ENCODE data around the gene IGSF23. TPM values are rescaled to one million over a fixed set of nuclear protein-coding genes. Genes with fewer than 3 reads are reported as not detected.
A peak's percentile ranks its signal among the peaks of the same experiment; 100 is the strongest.

IGSF23 gene
- total and polyA plus RNA-seq, 2 of the 4 experiments (the other 2 are of a cell fraction): 0.27 TPM; not detected in 1

DNA sequence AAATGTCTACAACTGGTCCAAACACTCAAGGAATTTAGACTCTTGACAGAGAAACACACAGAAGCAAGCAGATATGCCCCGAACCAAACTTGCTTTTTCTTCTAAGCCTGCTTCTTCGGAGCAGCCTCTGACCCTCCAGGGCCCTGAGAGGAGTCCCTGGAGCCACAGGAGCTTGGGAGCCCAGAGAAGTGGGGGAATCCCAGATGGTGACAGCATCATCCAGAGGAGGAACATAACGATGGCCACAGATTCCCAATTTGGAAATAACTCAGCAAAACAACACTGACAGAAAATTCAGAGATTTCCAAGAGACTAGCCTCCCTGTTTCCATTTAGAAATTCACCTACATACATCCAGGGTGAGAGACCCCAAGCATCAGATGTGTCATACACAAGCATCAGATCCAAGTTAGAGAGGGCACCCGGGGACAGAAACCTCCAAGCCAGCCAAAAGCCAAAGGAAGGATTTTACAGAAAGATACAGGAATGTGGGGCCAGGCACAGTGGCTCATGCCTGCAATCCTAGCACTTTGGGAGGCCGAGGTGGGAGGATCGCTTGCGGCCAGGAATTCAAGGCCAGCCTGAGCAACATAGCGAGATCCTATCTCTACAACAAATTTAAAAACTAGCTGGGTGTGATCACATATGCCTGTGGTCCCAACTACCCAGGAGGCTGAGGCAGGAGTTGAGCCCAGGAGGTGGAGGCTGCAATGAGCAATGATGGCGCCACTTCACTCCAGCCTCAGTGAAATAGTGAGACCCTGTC, 28.3 kb downstream of the IGSF23 start (continued):
- no peak for TF ChIP-seq RFX5 (IDR thresholded peaks at IDR 0.05; ENCODE audit: low read depth, low read length)

DNA sequence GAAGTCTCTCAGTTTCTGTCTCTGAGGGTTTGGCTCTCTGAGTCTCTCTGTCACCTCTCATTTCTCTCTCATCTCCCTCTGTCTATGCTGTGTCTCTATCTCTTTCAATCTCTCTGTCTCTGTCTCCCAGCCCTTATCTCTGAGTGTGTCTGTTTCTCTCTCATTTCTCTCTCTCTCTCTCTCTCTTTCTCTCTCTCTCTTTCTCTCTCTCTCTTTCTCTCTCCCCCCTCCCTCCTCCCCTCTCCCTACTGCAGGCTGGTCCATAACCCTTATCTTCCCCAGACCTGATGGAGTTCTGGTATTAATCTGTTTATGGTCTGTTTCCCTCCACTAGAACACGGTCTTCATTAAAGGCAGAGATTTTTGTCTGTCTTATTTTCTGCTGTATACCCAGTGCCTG, 29.0 kb downstream of the IGSF23 start:
- H2AK5ac ChIP-seq (ENCODE audit: low read depth, low read length): peak overlapping the region; percentile 55; the same call in 1 of the 2 replicates
- H4K5ac ChIP-seq (ENCODE audit: low read depth, low read length): no peak overlapping the region
- no CpG with 5 or more reads among the region's 1 CpG for WGBS, 2 experiments (ENCODE audit: extremely low coverage in 2 of 2, insufficient read length in 1 of 2)
- no TSS peak for BruUV-seq (replicated peaks)
- peaks cover 26% of the 10 kb centered on the region for H4K20me1 ChIP-seq (ENCODE audit: insufficient read depth, low read length)
- no peak overlapping the region for H3K4me3 ChIP-seq (ENCODE audit: insufficient read depth, low read depth, low read length)
- peak overlapping the region; percentile 39; the same call in 1 of the 2 replicates for H3K4ac ChIP-seq (ENCODE audit: low read depth, low read length)
- H2AK9ac ChIP-seq (replicated peaks; ENCODE audit: low read depth, low read length, poor library complexity): no peak overlapping the region
- ATAC-seq (ENCODE audit: low read depth): no peak
- H3K56ac ChIP-seq (ENCODE audit: extremely low read depth, insufficient read depth, low read length): no peak overlapping the region
- no peak overlapping the region for H2BK20ac ChIP-seq (ENCODE audit: low read depth, low read length)
- H4K91ac ChIP-seq (ENCODE audit: insufficient read depth, low read depth, low read length): peak overlapping the region; percentile 53; the same call in 1 of the 2 replicates
- no peak overlapping the region for H3K4me2 ChIP-seq (ENCODE audit: low read depth, low read length)
- H3K27me3 ChIP-seq (ENCODE audit: control insufficient read depth, insufficient read depth, low read length): no peaks in the 10 kb centered on the region
- peaks cover 6% of the 10 kb centered on the region; the same call in 1 of the 2 replicates for H3K4me1 ChIP-seq (ENCODE audit: control insufficient read depth, insufficient read depth, low read length)
- H3K36me3 ChIP-seq (ENCODE audit: control insufficient read depth, insufficient read depth, low read length): peaks cover 9% of the 10 kb centered on the region
- ChIA-PET CTCF (interaction anchor here (1.0 kb wide), 1 partner anchor 71 kb away, joined by 3 read pairs; no protein-coding TSS in a partner anchor), POLR2A (ENCODE audit: unreplicated experiment) (no interaction called here)
- intact Hi-C loops (cut with micrococcal nuclease): loop anchor here (5.0 kb wide), 1 partner anchor 40 kb away; no protein-coding TSS in a partner anchor
- peaks cover 18 to 38% of the 10 kb centered on the region in 2 experiments for H3K79me1 ChIP-seq (ENCODE audit: low read depth in 1 of 2, low read length in 2 of 2)
- in situ Hi-C loops (cut with MboI; ENCODE audit: low sequenced_read_pairs): no loop called here
- peak overlapping the region; percentile 69; the same call in 1 of the 2 replicates for H3K23ac ChIP-seq (ENCODE audit: low read depth, low read length)
- dilution Hi-C loops (cut with HindIII; ENCODE audit: low sequenced_read_pairs, unreplicated experiment): no loop called here
- no peak overlapping the region for H2AFZ ChIP-seq (replicated peaks; ENCODE audit: low read length, poor library complexity)
- no peak overlapping the region for H3K27ac ChIP-seq (ENCODE audit: insufficient read depth, low read length)
- no peaks in the 10 kb centered on the region for H3K9me3 ChIP-seq (ENCODE audit: control insufficient read depth, insufficient read depth, low read length)
- no peak for DNase-seq
- H4K8ac ChIP-seq (ENCODE audit: low read depth in 2 of 2, low read length in 2 of 2): no peak overlapping the region
- no peak overlapping the region for H2BK15ac ChIP-seq (ENCODE audit: low read depth, low read length)
- H3K9me1 ChIP-seq (ENCODE audit: insufficient read depth, low read length): peaks cover 17% of the 10 kb centered on the region
- H3K14ac ChIP-seq (replicated peaks; ENCODE audit: low read depth, low read length): no peak overlapping the region
- H3K9ac ChIP-seq (ENCODE audit: low read depth, low read length): no peak overlapping the region
- peak overlapping the region; percentile 10; the same call in 1 of the 2 replicates for H2BK120ac ChIP-seq (ENCODE audit: low read depth, low read length)
- H2BK5ac ChIP-seq (ENCODE audit: low read depth, low read length, poor library complexity, severe bottlenecking): no peak overlapping the region
- H3K18ac ChIP-seq (ENCODE audit: low read depth, low read length): no peak overlapping the region
- TF ChIP-seq NFE2L2 (IDR thresholded peaks at IDR 0.05; ENCODE audit: low read depth, low read length): no peak
- TF ChIP-seq MXI1 (IDR thresholded peaks at IDR 0.05; ENCODE audit: borderline replicate concordance, low read depth, low read length): no peak
- no peak for TF ChIP-seq RAD21 (IDR thresholded peaks at IDR 0.05; ENCODE audit: low read length)
- TF ChIP-seq, protein P1, sequence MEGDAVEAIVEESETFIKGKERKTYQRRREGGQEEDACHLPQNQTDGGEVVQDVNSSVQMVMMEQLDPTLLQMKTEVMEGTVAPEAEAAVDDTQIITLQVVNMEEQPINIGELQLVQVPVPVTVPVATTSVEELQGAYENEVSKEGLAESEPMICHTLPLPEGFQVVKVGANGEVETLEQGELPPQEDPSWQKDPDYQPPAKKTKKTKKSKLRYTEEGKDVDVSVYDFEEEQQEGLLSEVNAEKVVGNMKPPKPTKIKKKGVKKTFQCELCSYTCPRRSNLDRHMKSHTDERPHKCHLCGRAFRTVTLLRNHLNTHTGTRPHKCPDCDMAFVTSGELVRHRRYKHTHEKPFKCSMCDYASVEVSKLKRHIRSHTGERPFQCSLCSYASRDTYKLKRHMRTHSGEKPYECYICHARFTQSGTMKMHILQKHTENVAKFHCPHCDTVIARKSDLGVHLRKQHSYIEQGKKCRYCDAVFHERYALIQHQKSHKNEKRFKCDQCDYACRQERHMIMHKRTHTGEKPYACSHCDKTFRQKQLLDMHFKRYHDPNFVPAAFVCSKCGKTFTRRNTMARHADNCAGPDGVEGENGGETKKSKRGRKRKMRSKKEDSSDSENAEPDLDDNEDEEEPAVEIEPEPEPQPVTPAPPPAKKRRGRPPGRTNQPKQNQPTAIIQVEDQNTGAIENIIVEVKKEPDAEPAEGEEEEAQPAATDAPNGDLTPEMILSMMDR (conservative IDR thresholded peaks at IDR 0.05; ENCODE audit: low read depth, low read length): no peak
- TF ChIP-seq, protein P2, sequence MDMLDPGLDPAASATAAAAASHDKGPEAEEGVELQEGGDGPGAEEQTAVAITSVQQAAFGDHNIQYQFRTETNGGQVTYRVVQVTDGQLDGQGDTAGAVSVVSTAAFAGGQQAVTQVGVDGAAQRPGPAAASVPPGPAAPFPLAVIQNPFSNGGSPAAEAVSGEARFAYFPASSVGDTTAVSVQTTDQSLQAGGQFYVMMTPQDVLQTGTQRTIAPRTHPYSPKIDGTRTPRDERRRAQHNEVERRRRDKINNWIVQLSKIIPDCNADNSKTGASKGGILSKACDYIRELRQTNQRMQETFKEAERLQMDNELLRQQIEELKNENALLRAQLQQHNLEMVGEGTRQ (IDR thresholded peaks at IDR 0.05; ENCODE audit: low read depth, low read length): no peak
- TF ChIP-seq MAZ (IDR thresholded peaks at IDR 0.05; ENCODE audit: borderline replicate concordance, low read depth, low read length): no peak
- TF ChIP-seq SMC3 (IDR thresholded peaks at IDR 0.05; ENCODE audit: low read depth, low read length): no peak
- TF ChIP-seq BHLHE40 (IDR thresholded peaks at IDR 0.05; ENCODE audit: low read depth, low read length): no peak
- no peak for TF ChIP-seq FOS (IDR thresholded peaks at IDR 0.05; ENCODE audit: low read depth, low read length)
- TF ChIP-seq, protein P3, sequence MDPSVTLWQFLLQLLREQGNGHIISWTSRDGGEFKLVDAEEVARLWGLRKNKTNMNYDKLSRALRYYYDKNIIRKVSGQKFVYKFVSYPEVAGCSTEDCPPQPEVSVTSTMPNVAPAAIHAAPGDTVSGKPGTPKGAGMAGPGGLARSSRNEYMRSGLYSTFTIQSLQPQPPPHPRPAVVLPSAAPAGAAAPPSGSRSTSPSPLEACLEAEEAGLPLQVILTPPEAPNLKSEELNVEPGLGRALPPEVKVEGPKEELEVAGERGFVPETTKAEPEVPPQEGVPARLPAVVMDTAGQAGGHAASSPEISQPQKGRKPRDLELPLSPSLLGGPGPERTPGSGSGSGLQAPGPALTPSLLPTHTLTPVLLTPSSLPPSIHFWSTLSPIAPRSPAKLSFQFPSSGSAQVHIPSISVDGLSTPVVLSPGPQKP (IDR thresholded peaks at IDR 0.05; ENCODE audit: borderline replicate concordance, low read depth, low read length): no peak
- no peak for TF ChIP-seq CHD1 (IDR thresholded peaks at IDR 0.05; ENCODE audit: low read depth, low read length)
- no peak for TF ChIP-seq RFX5 (IDR thresholded peaks at IDR 0.05; ENCODE audit: low read depth, low read length)

Data from IMR-90 (cell line).